Gastrocnemius medialis (tissue), 4 donors: ENCODE results near the gene UCP3.

Experiments
- POLR2A ChIP-seq, 2 donors: fragments of 450-650 bp; IDR thresholded peaks; one replicate each; pipeline ENCODE4 v1.6.1; 2017; ENCODE audit warnings: antibody characterized with exemption in 2 of 2, mild to moderate bottlenecking in 2 of 2, moderate library complexity in 2 of 2
- TF ChIP-seq, protein P1 (sequence below), 5 experiments: fragments of 450-650 bp in 3 of 5; fragments of 200-600 bp in 2 of 5; sonication (generic) in 2 of 5; IDR thresholded peaks in 4 of 5; conservative IDR thresholded peaks in 1 of 5; 1 replicate in 4 of 5; 2 replicates in 1 of 5; pipeline ENCODE4 v1.5.1; 2016 to 2019; ENCODE audit warnings: antibody characterized with exemption in 5 of 5, mild to moderate bottlenecking in 3 of 5, moderate library complexity in 3 of 5

DNA sequence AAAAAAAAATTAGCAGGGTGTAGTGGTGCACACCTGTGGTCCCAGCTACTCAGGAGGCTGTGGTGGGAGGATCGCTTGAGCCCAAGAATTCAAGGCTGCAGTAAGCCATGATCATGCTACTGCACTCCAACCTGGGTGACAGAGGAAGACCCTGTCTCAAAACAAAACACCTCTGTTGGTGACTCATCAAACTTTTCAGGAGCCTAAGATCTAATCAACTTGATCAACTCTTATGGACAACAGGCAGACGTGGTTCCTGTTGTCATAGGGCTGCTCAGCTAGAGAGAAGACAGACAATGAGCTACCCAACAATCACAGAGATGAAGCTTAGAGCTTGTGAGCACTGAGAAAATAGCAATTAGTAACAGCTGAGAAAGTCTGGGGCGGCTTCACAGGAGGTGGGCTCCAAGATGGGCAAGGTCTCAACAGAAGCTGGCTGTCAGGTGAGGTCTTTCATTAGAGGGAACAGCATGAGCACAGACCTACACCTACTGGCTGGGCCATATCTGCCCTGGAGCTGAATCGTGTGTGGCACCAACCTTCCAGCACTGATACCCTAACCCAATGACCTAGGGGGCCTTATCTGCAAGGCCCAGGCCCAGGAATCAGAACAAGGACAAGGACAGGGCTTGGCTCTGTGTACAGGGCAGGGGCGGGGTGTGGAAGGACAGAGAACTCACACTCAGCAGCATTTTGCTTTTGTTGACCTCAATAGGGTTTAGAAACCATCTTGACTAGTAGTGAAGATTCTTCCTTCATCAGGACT is 7.2 kb upstream of the UCP3 start:
- TF ChIP-seq, protein P1, sequence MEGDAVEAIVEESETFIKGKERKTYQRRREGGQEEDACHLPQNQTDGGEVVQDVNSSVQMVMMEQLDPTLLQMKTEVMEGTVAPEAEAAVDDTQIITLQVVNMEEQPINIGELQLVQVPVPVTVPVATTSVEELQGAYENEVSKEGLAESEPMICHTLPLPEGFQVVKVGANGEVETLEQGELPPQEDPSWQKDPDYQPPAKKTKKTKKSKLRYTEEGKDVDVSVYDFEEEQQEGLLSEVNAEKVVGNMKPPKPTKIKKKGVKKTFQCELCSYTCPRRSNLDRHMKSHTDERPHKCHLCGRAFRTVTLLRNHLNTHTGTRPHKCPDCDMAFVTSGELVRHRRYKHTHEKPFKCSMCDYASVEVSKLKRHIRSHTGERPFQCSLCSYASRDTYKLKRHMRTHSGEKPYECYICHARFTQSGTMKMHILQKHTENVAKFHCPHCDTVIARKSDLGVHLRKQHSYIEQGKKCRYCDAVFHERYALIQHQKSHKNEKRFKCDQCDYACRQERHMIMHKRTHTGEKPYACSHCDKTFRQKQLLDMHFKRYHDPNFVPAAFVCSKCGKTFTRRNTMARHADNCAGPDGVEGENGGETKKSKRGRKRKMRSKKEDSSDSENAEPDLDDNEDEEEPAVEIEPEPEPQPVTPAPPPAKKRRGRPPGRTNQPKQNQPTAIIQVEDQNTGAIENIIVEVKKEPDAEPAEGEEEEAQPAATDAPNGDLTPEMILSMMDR (IDR thresholded peaks at IDR 0.05 in 4 of 5, conservative IDR thresholded peaks at IDR 0.05 in 1 of 5) = no peak
- TF ChIP-seq POLR2A (IDR thresholded peaks at IDR 0.05) = no peak
